CD4-positive, alpha-beta T cell treated with Interleukin-17A for 4 hours (primary cell): ENCODE measurements around the gene GNA12.

Source experiments
- DNase-seq: peaks from one replicate; pipeline ENCODE4 v3.0.0-alpha.2; 2020; ENCODE audit warnings: mixed read lengths

GNA12 gene

GRCh38 chr7:2814946-2815874 is 28.9 kb downstream of the GNA12 start:
- no peak for DNase-seq

DNA sequence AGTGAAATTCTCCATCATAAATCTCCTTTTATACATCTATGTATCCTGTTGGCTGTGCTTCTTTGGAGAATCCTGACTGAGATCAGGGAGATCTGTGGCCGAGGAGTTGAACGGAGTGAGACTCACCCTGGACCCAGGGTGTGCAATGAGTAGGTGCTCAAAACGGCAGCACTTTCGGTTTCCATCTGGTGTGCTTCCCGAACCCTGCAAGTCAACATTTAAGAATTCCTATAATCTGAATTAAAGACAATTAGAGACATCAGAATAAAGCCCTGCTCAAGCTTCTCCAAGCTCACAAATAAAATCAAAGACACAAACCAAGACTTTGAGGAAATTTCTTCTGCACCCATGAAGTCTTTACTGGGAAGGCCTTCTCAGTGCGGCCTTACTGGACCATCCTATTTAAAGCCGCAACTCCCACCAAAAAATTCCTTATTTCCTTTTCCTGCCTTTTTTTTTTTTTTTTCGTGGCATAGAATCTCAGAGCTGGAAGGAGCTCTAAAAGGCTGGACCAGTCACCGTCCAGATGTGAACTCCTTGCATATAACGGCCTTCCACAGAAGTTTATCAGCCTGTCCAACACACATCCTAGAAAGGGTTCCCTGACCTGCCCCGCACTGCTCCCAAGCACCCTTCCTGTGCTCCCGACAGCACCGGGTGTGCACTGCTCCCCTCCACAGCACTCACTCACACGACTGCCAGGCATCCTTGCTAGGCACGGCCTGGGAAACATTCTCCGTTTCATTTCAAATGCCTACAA is 29.7 kb downstream of the GNA12 start:
- DNase-seq, result no peak

DNA sequence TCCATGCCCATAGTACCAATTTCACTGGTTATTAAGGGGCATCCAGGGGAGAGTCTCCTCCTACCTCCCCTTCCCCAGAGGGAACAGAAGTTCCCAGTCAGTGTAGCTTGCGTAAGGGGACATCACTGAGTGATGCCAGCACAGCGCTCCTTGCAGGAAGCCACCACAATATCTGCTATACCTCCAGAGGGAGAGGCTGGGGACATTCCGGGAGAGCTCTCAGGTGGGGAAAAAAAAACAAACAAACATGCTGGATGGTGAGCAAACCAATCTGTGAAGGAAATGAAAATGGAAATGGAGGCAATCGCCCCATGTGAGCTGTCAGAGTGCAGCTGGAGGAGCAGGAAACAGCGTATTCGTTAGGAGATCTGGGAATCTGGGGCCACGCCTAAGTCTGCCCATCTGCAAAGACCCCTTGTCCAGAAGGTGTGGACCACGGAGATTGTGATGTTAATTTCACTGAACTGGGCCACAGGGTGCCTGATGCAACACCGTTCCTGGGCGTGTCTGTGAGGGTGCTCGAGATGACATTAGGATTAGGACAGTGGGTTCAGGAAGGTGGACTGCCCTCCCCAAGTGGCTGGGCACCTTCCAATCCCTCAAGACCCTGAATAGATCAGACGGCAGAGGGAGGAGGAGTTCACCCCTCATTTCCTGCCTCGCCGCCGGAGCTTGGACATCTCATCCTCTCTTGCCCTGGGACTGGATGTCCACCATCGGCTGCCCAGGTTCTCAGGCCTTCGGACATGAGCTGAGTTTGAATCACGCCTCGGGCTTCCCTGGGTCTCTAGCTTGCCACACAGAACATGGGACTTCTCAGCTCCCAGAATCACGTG is 30.5 kb downstream of the GNA12 start:
- no peak for DNase-seq

GRCh38 chr7:2812831-2813230 is 31.3 kb downstream of the GNA12 start:
- DNase-seq, result no peak

GRCh38 chr7:2812114-2812487 is 32.0 kb downstream of the GNA12 start:
- DNase-seq, result no peak

- no peak for DNase-seq
Measured at GRCh38 chr7:2811476-2812113, 32.5 kb downstream of the GNA12 start.

GRCh38 chr7:2810682-2811415 is 33.3 kb downstream of the GNA12 start:
- DNase-seq, result no peak

DNA sequence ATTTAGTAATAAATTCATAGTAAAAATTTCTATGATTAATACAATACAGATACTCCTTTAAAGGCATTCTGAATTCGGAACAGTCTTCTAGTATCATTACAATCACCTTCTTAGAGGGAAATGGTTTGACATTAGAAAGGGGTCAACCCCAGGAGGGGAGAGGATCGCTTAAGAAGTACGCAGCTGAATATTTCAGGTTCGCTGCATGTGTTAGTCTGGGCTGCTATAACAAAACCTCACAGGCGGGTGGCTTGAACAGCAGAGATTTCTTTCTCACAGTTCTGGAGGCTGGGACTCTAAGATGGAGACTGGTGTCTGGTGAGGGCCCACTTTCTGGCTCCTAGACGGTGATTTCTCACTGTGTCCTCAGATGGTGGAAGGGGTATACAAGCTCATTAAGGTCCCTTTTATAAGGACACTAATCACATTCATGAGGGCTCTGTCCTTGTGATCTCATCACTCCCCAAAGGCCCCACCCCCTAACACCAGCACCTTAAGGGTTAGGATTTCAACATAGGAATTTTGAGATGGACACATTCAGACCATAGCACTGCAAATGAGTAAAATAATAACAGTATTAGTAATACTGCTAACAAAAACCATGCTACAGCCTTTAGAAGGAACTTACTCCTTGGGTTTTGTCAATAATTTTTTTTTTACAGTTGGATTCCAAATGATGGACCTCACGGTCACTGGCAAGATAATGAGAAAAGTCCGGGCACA is 34.0 kb downstream of the GNA12 start:
- DNase-seq, result no peak

- no peak for DNase-seq
Measured at GRCh38 chr7:2808891-2809665, 35.0 kb downstream of the GNA12 start.

DNA sequence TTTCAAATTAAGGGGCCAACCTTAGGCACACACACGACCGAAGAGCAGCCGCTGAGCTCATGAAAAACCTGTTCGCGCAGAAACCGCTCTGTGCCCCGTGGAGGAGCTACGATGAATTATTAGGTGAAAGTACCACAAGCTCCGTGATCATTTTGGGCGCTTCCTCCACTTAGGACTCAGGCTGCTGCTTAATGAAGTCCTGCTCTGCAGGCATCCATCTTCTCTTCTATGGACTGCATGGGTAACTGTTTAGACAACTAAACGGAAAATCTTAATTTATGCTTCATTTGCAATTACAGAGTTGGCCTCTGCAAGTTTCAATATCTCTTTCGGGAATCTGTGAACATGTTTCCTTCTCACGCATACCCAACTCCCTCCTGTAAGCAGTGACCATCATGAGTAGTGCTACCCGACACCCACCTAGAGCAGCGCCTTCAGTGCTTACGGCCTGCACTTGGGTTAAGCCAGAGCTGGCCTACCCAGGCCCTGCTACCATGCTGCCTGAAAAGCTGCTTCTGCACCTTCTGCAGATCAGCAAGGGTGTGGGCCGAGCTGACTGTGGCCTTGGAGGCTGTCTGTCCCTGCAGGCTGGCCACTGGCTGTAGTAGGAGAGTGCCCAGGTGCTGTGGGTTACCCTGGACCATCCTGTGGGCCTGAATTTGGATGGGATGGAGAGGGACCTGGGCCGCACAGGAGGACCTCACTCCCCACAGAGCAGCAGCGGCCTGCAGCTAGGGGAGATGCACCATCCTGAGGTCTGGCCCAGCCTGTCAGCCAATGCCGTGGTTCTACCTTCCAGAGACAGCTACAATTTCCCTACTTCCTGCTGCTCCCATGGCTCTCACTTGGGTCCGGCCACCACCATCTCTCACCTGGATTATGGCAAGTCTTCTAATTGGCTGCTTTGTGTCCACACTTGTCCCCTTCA is 36.0 kb downstream of the GNA12 start:
- DNase-seq, result no peak

DNA sequence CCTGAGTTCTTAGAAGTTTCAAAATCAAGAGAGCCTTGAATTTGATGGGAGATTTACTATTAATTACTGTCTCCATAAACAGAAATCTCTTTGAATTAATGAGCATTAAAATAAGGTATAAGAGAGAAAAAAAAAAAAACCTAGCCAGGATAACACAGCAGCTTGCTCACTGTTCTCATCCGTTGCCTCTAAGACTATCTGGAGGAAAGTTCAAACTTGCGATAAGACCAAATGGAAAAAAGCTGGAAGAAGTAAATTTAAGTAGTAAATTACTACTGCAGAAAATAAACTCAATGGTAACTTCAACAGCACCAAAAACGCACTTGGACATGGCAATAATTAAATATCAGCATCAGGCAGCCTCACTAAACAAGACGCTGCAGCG is 36.7 kb downstream of the GNA12 start:
- DNase-seq, result no peak

GRCh38 chr7:2806571-2806970 is 37.5 kb downstream of the GNA12 start:
- no peak for DNase-seq

DNA sequence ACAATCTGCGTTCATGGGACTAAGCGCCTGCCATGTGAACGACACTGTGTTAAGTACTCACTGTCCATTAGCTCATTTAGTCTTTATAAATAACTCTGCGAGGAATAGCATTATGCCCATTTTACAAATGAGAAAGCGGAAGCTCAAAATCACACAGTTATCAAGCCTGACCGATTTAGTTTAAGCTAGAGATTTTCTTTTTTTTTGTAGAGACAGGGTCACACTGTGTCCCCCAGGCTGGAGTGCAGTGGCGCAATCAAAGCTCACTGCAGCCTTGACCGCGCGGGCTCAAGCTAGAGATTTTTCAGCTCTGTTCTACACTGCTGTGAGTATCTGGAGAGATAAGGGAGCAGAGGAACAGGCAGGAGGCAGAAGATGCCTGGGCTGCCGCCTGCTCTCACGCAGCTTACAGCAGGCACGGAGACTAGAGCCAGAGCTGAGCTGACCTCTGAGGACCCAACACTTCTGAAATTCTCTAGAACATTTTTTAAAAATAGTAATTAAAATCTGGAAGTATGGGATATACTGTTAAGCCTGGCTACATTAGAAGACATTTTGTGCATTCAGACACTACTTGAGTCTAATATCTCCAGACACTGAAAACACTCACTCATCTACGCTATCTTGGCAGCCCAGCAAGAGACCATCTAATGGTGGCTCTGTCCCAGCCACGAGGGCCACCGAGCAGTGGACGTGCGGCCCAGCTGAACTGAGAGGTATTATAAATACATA is 38.7 kb downstream of the GNA12 start:
- DNase-seq, result no peak

DNA sequence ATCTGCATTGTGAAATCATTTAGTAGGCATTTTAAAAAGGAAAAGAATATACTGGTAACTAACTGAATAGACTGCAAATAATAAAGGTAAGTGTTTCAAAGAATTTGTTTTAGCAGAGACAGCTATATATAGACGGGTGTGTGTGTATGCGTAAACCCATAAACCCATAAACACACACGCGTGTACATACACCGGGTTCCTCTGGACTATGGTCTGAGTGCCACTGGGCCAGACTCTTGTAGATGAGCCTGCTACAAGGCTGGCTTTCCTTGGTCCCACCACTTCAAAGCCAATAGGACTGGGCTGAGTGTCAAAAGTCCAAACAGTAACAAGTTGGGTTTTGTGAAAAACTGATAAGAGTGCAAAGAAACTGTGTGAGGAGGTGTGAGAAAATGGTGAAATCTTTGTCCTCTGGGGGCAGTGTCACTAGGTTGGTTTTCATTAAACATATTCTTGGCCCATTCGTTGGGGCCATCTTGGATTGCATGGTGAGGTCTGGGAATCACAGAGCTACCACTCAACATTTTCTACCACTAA is 39.8 kb downstream of the GNA12 start:
- DNase-seq, result no peak

DNA sequence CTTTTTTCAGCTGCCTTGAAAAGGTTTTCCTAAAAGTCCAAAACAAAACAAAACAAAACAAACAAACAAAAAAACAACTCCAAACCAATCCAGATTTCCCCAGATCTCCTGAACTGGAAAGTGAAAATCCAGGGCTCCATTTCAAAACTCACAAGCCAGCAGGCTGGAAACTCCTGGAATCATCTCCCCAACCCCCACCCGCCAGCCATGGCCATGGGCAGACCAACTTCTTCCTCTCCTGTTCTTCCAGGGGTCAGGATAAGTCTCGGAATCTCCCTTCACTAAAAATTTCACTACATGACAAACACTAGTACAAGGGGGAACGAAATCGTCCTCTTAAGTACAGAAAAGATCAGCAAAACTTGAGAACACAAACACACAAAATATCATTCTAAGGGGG is 40.4 kb downstream of the GNA12 start:
- DNase-seq, result no peak

DNA sequence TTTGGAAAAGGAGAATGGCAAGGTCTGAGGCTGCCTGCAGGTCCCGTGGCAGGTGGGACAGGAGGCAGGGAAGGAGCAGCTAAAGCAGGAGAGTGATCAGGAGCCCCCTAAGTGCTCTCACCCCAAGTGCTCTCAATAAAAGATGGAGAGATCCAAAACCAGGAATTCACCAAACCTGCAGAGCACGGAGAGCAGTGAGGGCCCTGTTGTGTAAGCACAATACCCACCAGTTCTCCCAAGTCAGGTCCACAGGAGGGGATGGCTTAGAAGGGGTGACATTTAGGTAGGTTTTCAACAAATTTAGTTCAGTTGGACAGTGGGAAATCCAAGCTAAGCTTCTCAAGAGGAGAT is 40.8 kb downstream of the GNA12 start:
- no peak for DNase-seq

- no peak for DNase-seq
Measured at GRCh38 chr7:2802504-2803341, 41.4 kb downstream of the GNA12 start.
